Heart right ventricle (tissue), 16 donors: ENCODE data around the gene NFIB. TPM values are rescaled to one million over a fixed set of nuclear protein-coding genes. Genes with fewer than 3 reads are reported as not detected.

Source experiments
- ATAC-seq, 8 donors: fragments of 200-7000 bp; cut with Tn5 transposase; one replicate each; pipeline ENCODE4 v1.9.1; 2020; ENCODE audit warnings: mild to moderate bottlenecking in 8 of 8, moderate library complexity in 8 of 8, moderate number of reproducible peaks in 1 of 8
- DNase-seq, 2 donors: peaks; one replicate each; pipeline ENCODE4 v3.0.0-alpha.2; 2020
- H3K27ac ChIP-seq, 10 donors: fragments of 200-600 bp; sonication (generic) in 2 of 10; one replicate each; pipeline versions ENCODE4 v1.5.0 to v1.8.0; 2020 to 2022; ENCODE audit warnings: mild to moderate bottlenecking in 3 of 10
- H3K27me3 ChIP-seq, 7 donors: fragments of 200-600 bp; one replicate each; pipeline ENCODE4 v1.8.0; 2021 to 2022; ENCODE audit warnings: mild to moderate bottlenecking in 2 of 7
- H3K36me3 ChIP-seq, 9 donors: fragments of 200-600 bp; sonication (generic) in 1 of 9; one replicate each; pipeline versions ENCODE4 v1.5.0 to v1.8.0; 2020 to 2022; ENCODE audit warnings: mild to moderate bottlenecking in 2 of 9
- H3K4me1 ChIP-seq, 9 donors: fragments of 200-600 bp; sonication (generic) in 1 of 9; one replicate each; pipeline versions ENCODE4 v1.5.0 to v1.8.0; 2020 to 2022; ENCODE audit warnings: mild to moderate bottlenecking in 4 of 9
- H3K4me3 ChIP-seq, 10 donors: fragments of 200-600 bp; sonication (generic) in 2 of 10; one replicate each; pipeline versions ENCODE4 v1.5.0 to v1.8.0; 2020 to 2022; ENCODE audit warnings: mild to moderate bottlenecking in 7 of 10, moderate library complexity in 2 of 10
- H3K9me3 ChIP-seq, 11 donors: fragments of 200-600 bp in 10 of 11; sonication (generic) in 2 of 11; one replicate each; pipeline versions ENCODE4 v1.5.0 to v1.8.0; 2013 to 2022; ENCODE audit warnings: mild to moderate bottlenecking in 2 of 11, control low read depth in 1 of 11, moderate library complexity in 1 of 11
- WGBS, 2 donors: extraction: QIAGEN DNeasy Blood & Tissue Kit; methylation state at CpG; one replicate each; pipeline ENCODE4 v1.1.7; 2013; ENCODE audit warnings: inconsistent platforms in 1 of 2; 5-methylcytosine and 5-hydroxymethylcytosine counted together
- intact Hi-C, 10 donors: fragments of 100-400 bp; cut with DNase I; formaldehyde crosslinking; loops; one replicate each; pipeline versions ENCODE4 v1.11.1 to v1.14.2; 2022
- polyA plus RNA-seq, 2 donors: library from polyadenylated mRNA; stranded (reverse); fragments of 200-250 nt; gene quantifications; one replicate each; pipeline ENCODE4 v1.2.3, GENCODE V29; 2013
- total RNA-seq, 10 donors: library from RNA; stranded (reverse); fragmentation: NEBNext Ultra II Directional in 3 of 10; extraction: Animal tissue kit (Norgen Biotek cat#: 25700) in 3 of 10; gene quantifications; one replicate each; pipeline versions ENCODE4 v1.2.1 to v1.2.4, GENCODE V29; 2021 to 2023
- TF ChIP-seq, protein P1 (sequence below), 9 donors: fragments of 200-600 bp; sonication (generic) in 2 of 9; IDR thresholded peaks; one replicate each; pipeline versions ENCODE4 v1.5.0 to v1.8.0; 2021 to 2022; ENCODE audit warnings: antibody characterized with exemption in 9 of 9, mild to moderate bottlenecking in 5 of 9, moderate library complexity in 1 of 9
- donor health status: Arrhythmogenic right ventricular cardiomyopathy.
- donor health status: ischemic (EF 13 %, LVEDD 7.1; RV severe dilation, severe dysfunction).
- donor health status: healthy with polysubstance abuse.
- donor health status: DM: no; HTN: yes; CAD: no.
- donor health status: DM: no; HTN: no; CAD: no.
- donor health status: ischemic (EF 25% LVEDD 6.9; RV normal size, moderate dysfunction).
- donor health status: ischemic (EF 25% LVEDD 5.7; RV mildly dilated, moderate dysfunction).
- donor health status: healthy.
- donor health status: DM: yes; HTN: yes; CAD: no.
- donor health status: Ischemic cardiomyopathy.
- donor health status: ischemic (EF 35%, LVEDD 5.7; RV mildly dilated, moderate dysfunction).
- donor health status: nonischemic (EF 11% LVEDD 7.7; RV severe dilation, severe dysfunction).
- donor health status: DM: yes; HTN: yes; CAD: no.
- donor health status: PGD.
- donor health status: ischemic (EF 29% LVEDD 5.4; RV normal size, mild dysfunction).
- donor health status: nonischemic (EF 23%, LVEDD 6.1; RV moderate dilation, normal function).

NFIB gene
- total and polyA plus RNA-seq, 12 donors = 16.7 to 145 (median 124) TPM

DNA sequence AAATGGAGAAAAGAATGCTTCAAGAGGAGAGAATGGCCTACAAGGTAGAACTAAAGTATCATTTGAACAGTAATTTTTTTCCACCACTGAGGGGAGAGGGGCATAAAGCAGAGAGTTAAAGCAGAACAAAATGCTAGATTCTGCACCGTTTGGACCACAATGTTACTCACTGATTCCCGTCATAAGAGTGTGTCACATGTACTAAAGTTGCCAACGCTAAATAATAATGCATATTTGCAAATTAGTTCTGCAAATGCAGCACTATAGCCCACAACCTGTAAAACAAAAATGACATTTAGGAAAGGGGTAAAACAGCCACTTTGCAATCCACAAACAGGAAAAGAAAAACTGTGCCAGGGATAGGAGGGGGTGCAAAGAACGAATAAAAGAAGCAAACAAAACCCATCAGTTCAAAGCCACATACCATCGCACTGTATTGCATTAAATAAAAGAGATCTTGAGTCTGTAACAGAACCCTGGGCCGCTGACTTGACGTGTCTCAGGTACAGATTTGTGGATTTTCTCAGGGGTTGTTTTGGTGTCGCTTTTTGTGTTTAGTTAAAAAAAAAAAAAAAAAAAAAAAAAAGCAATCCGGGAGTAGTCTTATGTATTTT is 7.7 kb upstream of the NFIB start:
- DNase-seq = no peak
- H3K4me3 ChIP-seq = peak overlapping the region; percentile 45 to 89 (median 76)
- peak overlapping the region; percentile 91 to 100 (median 98) for H3K27ac ChIP-seq
- peaks cover 0 to 32% (median 0%) of the 10 kb centered on the region in 7 donors for H3K27me3 ChIP-seq
- H3K9me3 ChIP-seq = no peaks in the 10 kb centered on the region
- ATAC-seq = no peak
- H3K36me3 ChIP-seq = no peaks in the 10 kb centered on the region
- TF ChIP-seq, protein P1, sequence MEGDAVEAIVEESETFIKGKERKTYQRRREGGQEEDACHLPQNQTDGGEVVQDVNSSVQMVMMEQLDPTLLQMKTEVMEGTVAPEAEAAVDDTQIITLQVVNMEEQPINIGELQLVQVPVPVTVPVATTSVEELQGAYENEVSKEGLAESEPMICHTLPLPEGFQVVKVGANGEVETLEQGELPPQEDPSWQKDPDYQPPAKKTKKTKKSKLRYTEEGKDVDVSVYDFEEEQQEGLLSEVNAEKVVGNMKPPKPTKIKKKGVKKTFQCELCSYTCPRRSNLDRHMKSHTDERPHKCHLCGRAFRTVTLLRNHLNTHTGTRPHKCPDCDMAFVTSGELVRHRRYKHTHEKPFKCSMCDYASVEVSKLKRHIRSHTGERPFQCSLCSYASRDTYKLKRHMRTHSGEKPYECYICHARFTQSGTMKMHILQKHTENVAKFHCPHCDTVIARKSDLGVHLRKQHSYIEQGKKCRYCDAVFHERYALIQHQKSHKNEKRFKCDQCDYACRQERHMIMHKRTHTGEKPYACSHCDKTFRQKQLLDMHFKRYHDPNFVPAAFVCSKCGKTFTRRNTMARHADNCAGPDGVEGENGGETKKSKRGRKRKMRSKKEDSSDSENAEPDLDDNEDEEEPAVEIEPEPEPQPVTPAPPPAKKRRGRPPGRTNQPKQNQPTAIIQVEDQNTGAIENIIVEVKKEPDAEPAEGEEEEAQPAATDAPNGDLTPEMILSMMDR (IDR thresholded peaks at IDR 0.05) = no peak
- intact Hi-C loops = loop anchor here in 6 of 10 donors (2.0 to 10.0 kb wide), 7 partner anchors 25 to 877 kb away; no protein-coding TSS in a partner anchor
- peaks cover 4 to 88% (median 65%) of the 10 kb centered on the region in 9 donors for H3K4me1 ChIP-seq
- WGBS, 2 donors = 2 to 3% methylated on average over 9 of the region's 9 CpGs

DNA sequence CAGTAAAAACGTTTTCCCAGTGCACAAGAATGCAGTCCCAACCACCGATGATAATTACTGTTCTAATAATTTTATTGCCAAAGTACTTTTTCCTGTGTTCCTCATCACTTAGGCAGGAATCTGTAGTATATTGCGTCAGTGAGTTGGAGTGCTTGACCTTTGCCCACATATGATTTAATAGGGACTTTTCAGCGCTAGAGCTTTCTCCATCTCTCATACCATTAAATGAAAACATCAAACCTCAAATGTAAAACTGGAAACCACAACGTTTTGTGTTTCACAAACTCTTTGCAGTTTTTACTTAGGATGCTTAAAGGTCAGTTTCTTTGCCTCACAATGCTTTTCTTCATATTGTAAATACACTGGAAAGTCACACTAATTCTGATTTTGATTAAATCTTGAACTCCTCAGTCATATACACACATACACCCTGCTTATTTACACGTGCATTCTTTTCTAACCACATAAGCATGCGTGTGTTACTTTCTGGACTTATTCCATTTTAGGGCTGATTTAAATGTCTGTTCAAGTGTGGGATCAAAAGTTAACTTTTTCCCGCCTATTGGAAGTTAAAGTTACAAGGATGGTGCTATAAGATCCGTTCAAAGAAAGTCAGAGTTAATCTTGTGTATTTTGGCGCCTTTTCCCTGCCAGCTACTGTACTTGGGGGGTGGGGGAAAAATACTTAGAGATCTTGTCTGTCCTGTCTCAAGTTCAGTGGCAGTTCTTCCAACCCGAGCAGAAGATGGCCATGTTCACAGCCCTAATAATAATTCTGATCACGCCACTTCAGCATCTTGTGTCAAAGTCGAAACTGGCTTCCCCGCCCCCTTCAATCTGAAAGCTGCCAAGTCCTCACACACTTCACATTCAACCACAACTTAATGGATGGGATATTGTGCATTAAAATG is 6.6 kb upstream of the NFIB start:
- Histone ChIP-seq H3K27ac (peak overlapping the region; percentile 91 to 100 (median 98)), H3K4me3 (peak overlapping the region; percentile 45 to 89 (median 76)), H3K36me3 (no peaks in the 10 kb centered on the region), H3K27me3 (peaks cover 0 to 43% (median 0%) of the 10 kb centered on the region in 7 donors), H3K9me3 (no peaks in the 10 kb centered on the region), H3K4me1 (peaks cover 4 to 82% (median 61%) of the 10 kb centered on the region in 9 donors)
- 5 to 11% methylated on average over 14 of the region's 14 CpGs for WGBS, 2 donors
- TF ChIP-seq, protein P1 (IDR thresholded peaks at IDR 0.05) = no peak
- DNase-seq (no peak), ATAC-seq (peak in 2 of 8 donors; percentile 16 to 23)
- intact Hi-C loops = loop anchor here in 4 of 10 donors (2.0 to 10.0 kb wide), 5 partner anchors 223 to 876 kb away; no protein-coding TSS in a partner anchor

DNA sequence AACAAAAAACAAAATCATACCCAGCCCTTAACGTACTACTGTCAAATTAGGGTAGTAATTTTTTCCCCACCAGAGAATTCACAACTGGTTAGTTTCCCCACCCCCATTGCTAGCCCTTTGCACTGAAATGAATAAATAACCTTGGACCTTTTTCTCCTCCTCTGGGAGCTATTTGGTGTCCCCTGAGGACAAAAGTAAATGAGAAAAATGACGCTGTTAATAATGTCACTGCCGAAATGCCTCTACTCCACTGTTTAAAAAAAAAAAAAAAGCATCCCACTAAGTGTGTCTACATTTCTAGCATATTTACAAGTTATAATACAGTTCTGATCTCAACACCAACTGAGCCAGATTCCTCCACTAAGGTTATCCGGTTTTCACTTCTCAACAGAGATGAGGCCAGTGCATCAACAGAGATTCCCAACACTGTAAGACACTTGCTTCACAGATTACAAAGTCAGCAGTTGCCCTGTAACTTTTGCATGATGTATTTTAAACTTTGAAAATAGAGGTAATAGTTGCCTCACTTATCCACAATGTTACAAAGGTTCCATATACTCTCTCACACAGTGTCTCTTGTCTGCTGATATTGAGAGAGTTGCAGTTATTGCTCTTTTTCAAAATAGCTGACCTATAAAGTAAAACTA is 5.1 kb upstream of the NFIB start:
- DNase-seq = no peak
- Histone ChIP-seq H3K9me3 (no peaks in the 10 kb centered on the region), H3K27ac (peak overlapping the region; percentile 96 to 100 (median 99)), H3K4me1 (peaks cover 4 to 69% (median 54%) of the 10 kb centered on the region in 9 donors), H3K4me3 (peak overlapping the region in 8 of 10 donors; percentile 65 to 89 (median 76)), H3K27me3 (peaks cover 0 to 49% (median 0%) of the 10 kb centered on the region in 7 donors), H3K36me3 (no peaks in the 10 kb centered on the region)
- 6 to 13% methylated on average over 4 of the region's 4 CpGs for whole genome bisulfite sequencing, 2 donors
- TF ChIP-seq, protein P1 (IDR thresholded peaks at IDR 0.05) = no peak
- no peak for ATAC-seq
- intact Hi-C loops = loop anchor here in 8 of 10 donors (1.0 to 10.0 kb wide), 11 partner anchors 30 to 754 kb away; no protein-coding TSS in a partner anchor
